A673 (cell line): ENCODE data around the gene SYNJ2BP.

ENCODE experiments used
- CTCF ChIP-seq: fragments of 300-800, 200-600 bp; sonication (generic); conservative IDR thresholded peaks from 2 replicates; pipeline ENCODE4 v1.5.1; 2017; ENCODE audit warnings: low read depth, mild to moderate bottlenecking, antibody characterized with exemption, low read length, moderate library complexity, mixed read lengths
- EZH2 ChIP-seq: fragments of 200-600 bp; sonication (generic); IDR thresholded peaks from 2 replicates; pipeline ENCODE4 v1.6.1; 2017; ENCODE audit warnings: borderline replicate concordance, low read depth, mild to moderate bottlenecking, mixed read lengths, antibody characterized with exemption, low read length; ENCODE audit not compliant: poor library complexity, severe bottlenecking

DNA sequence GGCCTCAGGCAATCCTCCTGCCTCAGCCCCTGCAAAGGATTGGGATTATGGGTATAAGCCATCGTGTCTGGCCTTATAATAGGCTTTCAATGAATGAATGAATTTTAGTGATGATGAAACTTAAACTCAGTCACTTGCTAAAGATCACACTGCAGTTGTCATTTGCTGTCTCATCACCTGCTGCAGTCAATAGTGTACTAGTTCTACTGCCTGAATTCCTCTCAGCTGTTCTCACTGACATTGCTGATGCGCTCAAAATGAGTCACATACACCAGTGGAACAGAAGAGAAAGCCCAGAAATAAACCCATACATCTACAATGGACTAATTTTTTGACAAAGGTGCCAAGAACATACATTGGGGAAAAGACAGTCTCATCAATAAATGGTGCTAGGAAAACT, 5.6 kb upstream of the SYNJ2BP start:
- TF ChIP-seq CTCF: no peak
- no peak for TF ChIP-seq EZH2
